ENCODE results near the gene RAD51C.

DNA sequence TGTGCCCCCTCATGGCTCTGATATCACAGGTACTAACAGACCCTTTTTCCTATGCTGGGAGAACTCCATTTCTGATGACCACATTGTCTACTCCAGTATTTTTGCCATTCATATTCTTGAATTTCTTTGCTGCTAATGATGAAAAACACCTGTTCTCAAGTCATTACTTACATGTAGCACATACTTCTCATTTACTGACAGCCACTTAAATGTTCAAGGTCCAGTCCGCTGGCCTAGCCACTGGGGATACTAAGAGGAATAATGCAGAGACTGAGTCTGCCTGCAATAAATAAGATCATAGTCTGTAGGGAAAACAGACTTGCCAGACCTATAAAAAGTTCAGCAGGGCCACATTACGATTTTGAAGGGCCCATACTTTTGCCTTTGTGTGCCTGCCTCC, 28.1 kb upstream of the RAD51C start:
- TF ChIP-seq, protein P1, sequence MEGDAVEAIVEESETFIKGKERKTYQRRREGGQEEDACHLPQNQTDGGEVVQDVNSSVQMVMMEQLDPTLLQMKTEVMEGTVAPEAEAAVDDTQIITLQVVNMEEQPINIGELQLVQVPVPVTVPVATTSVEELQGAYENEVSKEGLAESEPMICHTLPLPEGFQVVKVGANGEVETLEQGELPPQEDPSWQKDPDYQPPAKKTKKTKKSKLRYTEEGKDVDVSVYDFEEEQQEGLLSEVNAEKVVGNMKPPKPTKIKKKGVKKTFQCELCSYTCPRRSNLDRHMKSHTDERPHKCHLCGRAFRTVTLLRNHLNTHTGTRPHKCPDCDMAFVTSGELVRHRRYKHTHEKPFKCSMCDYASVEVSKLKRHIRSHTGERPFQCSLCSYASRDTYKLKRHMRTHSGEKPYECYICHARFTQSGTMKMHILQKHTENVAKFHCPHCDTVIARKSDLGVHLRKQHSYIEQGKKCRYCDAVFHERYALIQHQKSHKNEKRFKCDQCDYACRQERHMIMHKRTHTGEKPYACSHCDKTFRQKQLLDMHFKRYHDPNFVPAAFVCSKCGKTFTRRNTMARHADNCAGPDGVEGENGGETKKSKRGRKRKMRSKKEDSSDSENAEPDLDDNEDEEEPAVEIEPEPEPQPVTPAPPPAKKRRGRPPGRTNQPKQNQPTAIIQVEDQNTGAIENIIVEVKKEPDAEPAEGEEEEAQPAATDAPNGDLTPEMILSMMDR (conservative IDR thresholded peaks at IDR 0.05; ENCODE audit: low read length): no peak
- TF ChIP-seq EZH2phosphoT487 (IDR thresholded peaks at IDR 0.05; ENCODE audit: borderline replicate concordance, low read depth, low read length): no peak

Measured in OCI-LY7 (cell line).